ENCODE results near the gene DDTL.

Gene DDTL

GRCh38 chr22:24006207-24006913 is 39.7 kb downstream of the DDTL start:
- H3K4me3 ChIP-seq (ENCODE audit: severe bottlenecking) = no peak overlapping the region
- no peak overlapping the region for H3K27ac ChIP-seq (ENCODE audit: poor library complexity, severe bottlenecking)
- H3K27me3 ChIP-seq (ENCODE audit: insufficient read depth, poor library complexity, severe bottlenecking) = no peaks in the 10 kb centered on the region
- no peak for TF ChIP-seq CTCF (IDR thresholded peaks at IDR 0.05; ENCODE audit: poor library complexity, severe bottlenecking)
- no peaks in the 10 kb centered on the region for H3K9me3 ChIP-seq (ENCODE audit: severe bottlenecking)
- ATAC-seq (ENCODE audit: low read depth) (no peak), DNase-seq (ENCODE audit: low spot score) (no peak)
- no peaks in the 10 kb centered on the region for H3K4me1 ChIP-seq (ENCODE audit: insufficient read depth, poor library complexity, severe bottlenecking)
- H3K36me3 ChIP-seq (ENCODE audit: low read depth) = no peaks in the 10 kb centered on the region

- no peaks in the 10 kb centered on the region for H3K4me1 ChIP-seq (ENCODE audit: insufficient read depth, poor library complexity, severe bottlenecking)
- H3K4me3 ChIP-seq (ENCODE audit: severe bottlenecking) = no peak overlapping the region
- no peaks in the 10 kb centered on the region for H3K9me3 ChIP-seq (ENCODE audit: severe bottlenecking)
- no peaks in the 10 kb centered on the region for H3K27me3 ChIP-seq (ENCODE audit: insufficient read depth, poor library complexity, severe bottlenecking)
- TF ChIP-seq CTCF (IDR thresholded peaks at IDR 0.05; ENCODE audit: poor library complexity, severe bottlenecking) = no peak
- ATAC-seq (ENCODE audit: low read depth) = no peak
- no peak for DNase-seq (ENCODE audit: low spot score)
- no peaks in the 10 kb centered on the region for H3K36me3 ChIP-seq (ENCODE audit: low read depth)
- no peak overlapping the region for H3K27ac ChIP-seq (ENCODE audit: poor library complexity, severe bottlenecking)
Measured at GRCh38 chr22:24006914-24007214, 40.2 kb downstream of the DDTL start.

- DNase-seq (ENCODE audit: low spot score) (no peak), ATAC-seq (ENCODE audit: low read depth) (no peak)
- no peaks in the 10 kb centered on the region for H3K36me3 ChIP-seq (ENCODE audit: low read depth)
- H3K27ac ChIP-seq (ENCODE audit: poor library complexity, severe bottlenecking) = no peak overlapping the region
- H3K9me3 ChIP-seq (ENCODE audit: severe bottlenecking) = no peaks in the 10 kb centered on the region
- H3K4me3 ChIP-seq (ENCODE audit: severe bottlenecking) = no peak overlapping the region
- no peaks in the 10 kb centered on the region for H3K27me3 ChIP-seq (ENCODE audit: insufficient read depth, poor library complexity, severe bottlenecking)
- no peaks in the 10 kb centered on the region for H3K4me1 ChIP-seq (ENCODE audit: insufficient read depth, poor library complexity, severe bottlenecking)
- TF ChIP-seq CTCF (IDR thresholded peaks at IDR 0.05; ENCODE audit: poor library complexity, severe bottlenecking) = no peak
Measured at GRCh38 chr22:24007253-24008021, 40.7 kb downstream of the DDTL start.

- no peak for TF ChIP-seq CTCF (IDR thresholded peaks at IDR 0.05; ENCODE audit: poor library complexity, severe bottlenecking)
- no peaks in the 10 kb centered on the region for H3K27me3 ChIP-seq (ENCODE audit: insufficient read depth, poor library complexity, severe bottlenecking)
- DNase-seq (ENCODE audit: low spot score) (no peak), ATAC-seq (ENCODE audit: low read depth) (no peak)
- H3K9me3 ChIP-seq (ENCODE audit: severe bottlenecking) = no peaks in the 10 kb centered on the region
- no peak overlapping the region for H3K4me3 ChIP-seq (ENCODE audit: severe bottlenecking)
- H3K4me1 ChIP-seq (ENCODE audit: insufficient read depth, poor library complexity, severe bottlenecking) = no peaks in the 10 kb centered on the region
- no peak overlapping the region for H3K27ac ChIP-seq (ENCODE audit: poor library complexity, severe bottlenecking)
- no peaks in the 10 kb centered on the region for H3K36me3 ChIP-seq (ENCODE audit: low read depth)
Measured at GRCh38 chr22:24008022-24008283, 41.3 kb downstream of the DDTL start.

Measured in RWPE2 (cell line).